Measurements from ENCODE around the gene ADO. TPM values are rescaled to one million over a fixed set of nuclear protein-coding genes. Genes with fewer than 3 reads are reported as not detected.

ADO gene
- total and polyA plus RNA-seq, 2 donors (not counting 3 experiments of a cell fraction or from before 2014, with no cell fraction given): 6.5 to 14.5 TPM

DNA sequence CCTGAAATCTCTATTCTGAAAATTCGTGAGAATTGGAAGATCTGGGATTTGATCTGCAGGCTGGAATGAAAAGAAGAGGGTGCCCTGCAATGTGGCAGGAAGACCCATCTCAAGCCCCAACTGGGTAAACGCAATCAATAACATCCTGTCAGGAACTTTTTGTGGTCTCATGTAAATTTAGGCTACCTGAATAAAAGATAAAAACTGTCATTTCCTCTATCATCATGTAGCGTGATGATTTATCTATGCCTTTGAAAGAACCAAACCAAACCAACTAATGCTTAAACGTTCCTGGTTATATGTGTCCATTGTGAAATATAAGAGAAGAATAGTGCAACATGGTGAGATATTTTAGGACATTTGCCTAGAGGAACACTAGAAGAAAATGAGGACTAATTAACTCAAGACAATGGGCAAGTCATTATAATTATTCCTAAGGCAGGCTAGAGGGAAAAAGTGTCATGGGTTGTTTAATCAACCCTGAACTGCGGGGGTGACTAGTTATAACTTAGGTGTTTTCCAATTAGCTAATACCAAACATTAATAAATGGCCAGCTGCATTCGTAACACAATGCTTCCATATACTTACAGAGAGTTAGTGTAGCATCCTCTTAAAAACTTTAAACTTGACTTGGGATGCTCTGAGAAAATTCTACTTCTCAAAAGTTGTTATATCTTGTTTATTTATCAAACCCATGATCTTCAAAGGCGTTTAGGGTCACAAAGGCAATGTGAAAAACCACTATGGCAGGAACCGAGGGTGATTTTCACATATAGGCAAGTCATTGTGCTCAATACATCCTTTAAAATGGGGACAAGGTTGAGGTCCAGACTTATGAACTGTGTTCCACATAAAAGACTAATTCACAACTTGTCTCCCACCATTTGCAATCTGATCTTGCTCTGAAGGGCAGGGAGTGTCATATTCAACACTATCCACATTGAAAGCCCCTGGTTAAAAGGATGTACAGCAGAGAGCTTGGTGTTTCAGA lies 48.6 kb upstream of the ADO start:
- H2AFZ ChIP-seq (ENCODE audit: low read depth, low read length): no peak overlapping the region
- FAIRE-seq: no peak
- intact Hi-C loops (cut with micrococcal nuclease): no loop called here
- TF ChIP-seq JUN (IDR thresholded peaks at IDR 0.05; ENCODE audit: borderline replicate concordance, insufficient read depth, insufficient read length, low read depth) (no peak), MYC (IDR thresholded peaks at IDR 0.05; ENCODE audit: low read depth, low read length) (no peak), POLR2A (IDR thresholded peaks at IDR 0.05; ENCODE audit: low read depth, low read length) (no peak), EZH2 (IDR thresholded peaks at IDR 0.05; ENCODE audit: borderline replicate concordance, low read depth, low read length, severe bottlenecking) (no peak), GATA2 (IDR thresholded peaks at IDR 0.05; ENCODE audit: insufficient read depth, insufficient read length, low read depth, low read length) (no peak), POLR2AphosphoS5 (IDR thresholded peaks at IDR 0.05; ENCODE audit: insufficient read depth, low read depth, low read length) (no peak)
- no TSS peak for BruUV-seq (replicated peaks)
- DNase-seq (ENCODE audit: low read depth, low spot score): no peak
- H3K9ac ChIP-seq (replicated peaks; ENCODE audit: extremely low read depth, insufficient read depth, low read length): no peak overlapping the region
- H3K36me3 ChIP-seq (ENCODE audit: control insufficient read depth in 2 of 2, extremely low read depth in 1 of 2, insufficient read depth in 2 of 2, low read length in 2 of 2): no peaks in the 10 kb centered on the region
- H4K20me1 ChIP-seq (replicated peaks; ENCODE audit: control insufficient read depth, extremely low read depth, insufficient read depth, low read length): no peaks in the 10 kb centered on the region
- dilution Hi-C loops (cut with MboI; ENCODE audit: extremely low pct_ligation_motif_present, low sequenced_read_pairs): no loop called here
- H3K9me3 ChIP-seq (replicated peaks; ENCODE audit: control insufficient read depth, insufficient read depth, low read length): no peaks in the 10 kb centered on the region
- peaks cover 12% of the 10 kb centered on the region for H3K4me1 ChIP-seq (ENCODE audit: control insufficient read depth, extremely low read depth, insufficient read depth, low read length)
- H3K79me2 ChIP-seq (ENCODE audit: control insufficient read depth, insufficient read depth, low read length): no peaks in the 10 kb centered on the region
- H3K4me3 ChIP-seq (replicated peaks in 1 of 3; ENCODE audit: insufficient read depth in 1 of 3, low read depth in 1 of 3, low read length in 3 of 3): no peak overlapping the region
- CTCF ChIA-PET: no interaction called here
- no peak overlapping the region for H3K4me2 ChIP-seq (ENCODE audit: insufficient read depth, low read length)
- POLR2A ChIA-PET: no interaction called here
- no peaks in the 10 kb centered on the region for H3K9me1 ChIP-seq (replicated peaks; ENCODE audit: control insufficient read depth, extremely low read depth, insufficient read depth, low read length)
- peaks cover 0 to 11% of the 10 kb centered on the region in 2 experiments for H3K27me3 ChIP-seq (ENCODE audit: control insufficient read depth in 2 of 2, insufficient read depth in 2 of 2, low read length in 2 of 2)
- no peak overlapping the region for H3K27ac ChIP-seq (ENCODE audit: insufficient read depth, low read depth, low read length)
